Measurements from ENCODE around the gene CCL18.

- TF ChIP-seq TAF1 (IDR thresholded peaks at IDR 0.05; ENCODE audit: borderline replicate concordance, low read depth, low read length) (no peak), POLR2AphosphoS5 (IDR thresholded peaks at IDR 0.05; ENCODE audit: low read depth, low read length) (no peak)
These were observed 41.9 kb downstream of the CCL18 start for GRCh38 chr17:36105781-36106492.

Measured in GM12892 (cell line).